Tibial nerve (tissue), 4 donors: Measurements from ENCODE around the gene CAMSAP2. TPM values are rescaled to one million over a fixed set of nuclear protein-coding genes. Genes with fewer than 3 reads are reported as not detected.

Experiments used
- DNase-seq, 2 donors: peaks; one replicate each; pipeline ENCODE4 v3.0.0-alpha.2; 2019; ENCODE audit warnings: low spot score in 2 of 2
- H3K27ac ChIP-seq, 4 donors: fragments of 200-600 bp; sonication (generic) in 3 of 4; one replicate each; pipeline ENCODE4 v1.5.1; 2017 to 2019; ENCODE audit warnings: mild to moderate bottlenecking in 1 of 4
- H3K27me3 ChIP-seq, 2 donors: fragments of 200-600 bp; sonication (generic) in 1 of 2; one replicate each; pipeline versions ENCODE4 v1.5.1 to v1.6.0; 2017 to 2019
- H3K36me3 ChIP-seq, 3 donors: fragments of 200-600 bp; sonication (generic); one replicate each; pipeline ENCODE4 v1.5.1; 2018 to 2019
- H3K4me1 ChIP-seq, 4 donors: fragments of 200-600 bp; sonication (generic) in 3 of 4; one replicate each; pipeline ENCODE4 v1.5.1; 2017 to 2019
- H3K4me3 ChIP-seq, 4 donors: fragments of 200-600 bp; sonication (generic) in 3 of 4; one replicate each; pipeline ENCODE4 v1.5.1; 2017 to 2019; ENCODE audit warnings: mild to moderate bottlenecking in 1 of 4, moderate library complexity in 1 of 4
- H3K9me3 ChIP-seq, 4 donors: fragments of 200-600 bp; sonication (generic) in 3 of 4; one replicate each; pipeline ENCODE4 v1.5.1; 2017 to 2019
- CTCF ChIP-seq, 5 experiments: fragments of 200-600 bp in 3 of 5; fragments of 450-650 bp in 2 of 5; sonication (generic) in 3 of 5; IDR thresholded peaks; one replicate each; pipeline ENCODE4 v1.5.1; 2016 to 2019; ENCODE audit warnings: antibody characterized with exemption in 5 of 5, mild to moderate bottlenecking in 3 of 5, moderate library complexity in 2 of 5
- EP300 ChIP-seq, 2 donors: sonication (generic); formaldehyde crosslinking; IDR thresholded peaks; one replicate each; pipeline ENCODE4 v1.6.1; 2017; ENCODE audit warnings: antibody characterized with exemption in 2 of 2, mild to moderate bottlenecking in 1 of 2
- POLR2A ChIP-seq, 2 donors: fragments of 450-650 bp; IDR thresholded peaks; one replicate each; pipeline ENCODE4 v1.6.1; 2017; ENCODE audit warnings: antibody characterized with exemption in 2 of 2, mild to moderate bottlenecking in 2 of 2, moderate library complexity in 2 of 2
- WGBS, 2 donors: methylation state at CpG; one replicate each; pipeline ENCODE4 v1.1.5; 2018; 5-methylcytosine and 5-hydroxymethylcytosine counted together
- total RNA-seq, 4 donors: library from RNA; depleted of rRNA; stranded (reverse); fragments of >200 nt; gene quantifications; one replicate each; pipeline ENCODE4 v1.1.0, GENCODE V29; 2016

CAMSAP2 gene
- total RNA-seq, 4 donors from 2014 or later = 27.3 to 38.9 (median 31.6) TPM

- no peak overlapping the region for H3K27ac ChIP-seq
- DNase-seq = no peak
- H3K4me1 ChIP-seq = no peaks in the 10 kb centered on the region
- no peaks in the 10 kb centered on the region for H3K9me3 ChIP-seq
- H3K27me3 ChIP-seq = no peaks in the 10 kb centered on the region
- WGBS, 2 donors = 56 to 77% methylated on average over 3 of the region's 3 CpGs
- H3K36me3 ChIP-seq = no peaks in the 10 kb centered on the region
- TF ChIP-seq EP300 (IDR thresholded peaks at IDR 0.05) = no peak
- TF ChIP-seq POLR2A (IDR thresholded peaks at IDR 0.05) = no peak
- no peak for TF ChIP-seq CTCF (IDR thresholded peaks at IDR 0.05)
- no peak overlapping the region for H3K4me3 ChIP-seq
These were observed 33.6 kb upstream of the CAMSAP2 start for GRCh38 chr1:200704986-200705500.

- Histone ChIP-seq H3K27me3 (no peaks in the 10 kb centered on the region), H3K4me3 (no peak overlapping the region), H3K9me3 (no peaks in the 10 kb centered on the region), H3K36me3 (no peaks in the 10 kb centered on the region), H3K4me1 (no peaks in the 10 kb centered on the region), H3K27ac (no peak overlapping the region)
- no peak for TF ChIP-seq CTCF (IDR thresholded peaks at IDR 0.05)
- no peak for TF ChIP-seq POLR2A (IDR thresholded peaks at IDR 0.05)
- no peak for TF ChIP-seq EP300 (IDR thresholded peaks at IDR 0.05)
- 76 to 77% methylated on average over 4 of the region's 4 CpGs for WGBS, 2 donors
- no peak for DNase-seq
These were observed 32.4 kb upstream of the CAMSAP2 start for GRCh38 chr1:200706111-200706814.

- H3K4me1 ChIP-seq = no peaks in the 10 kb centered on the region
- TF ChIP-seq CTCF (IDR thresholded peaks at IDR 0.05) (no peak), EP300 (IDR thresholded peaks at IDR 0.05) (no peak), POLR2A (IDR thresholded peaks at IDR 0.05) (no peak)
- DNase-seq = no peak
- WGBS, 2 donors = 93% methylated on average over 5 of the region's 5 CpGs
- H3K36me3 ChIP-seq = no peaks in the 10 kb centered on the region
- H3K27ac ChIP-seq = no peak overlapping the region
- H3K27me3 ChIP-seq = no peaks in the 10 kb centered on the region
- H3K4me3 ChIP-seq = no peak overlapping the region
- no peaks in the 10 kb centered on the region for H3K9me3 ChIP-seq
These were observed 31.6 kb upstream of the CAMSAP2 start for GRCh38 chr1:200707116-200707515.

- no peak for DNase-seq
- Histone ChIP-seq H3K9me3 (no peaks in the 10 kb centered on the region), H3K27me3 (no peaks in the 10 kb centered on the region), H3K36me3 (no peaks in the 10 kb centered on the region), H3K27ac (no peak overlapping the region), H3K4me1 (no peaks in the 10 kb centered on the region), H3K4me3 (no peak overlapping the region)
- TF ChIP-seq POLR2A (IDR thresholded peaks at IDR 0.05) (no peak), CTCF (IDR thresholded peaks at IDR 0.05) (no peak), EP300 (IDR thresholded peaks at IDR 0.05) (no peak)
These were observed 30.5 kb upstream of the CAMSAP2 start for GRCh38 chr1:200708161-200708560.

- Histone ChIP-seq H3K4me1 (no peaks in the 10 kb centered on the region), H3K4me3 (no peak overlapping the region), H3K27me3 (no peaks in the 10 kb centered on the region), H3K9me3 (no peaks in the 10 kb centered on the region), H3K27ac (no peak overlapping the region), H3K36me3 (no peaks in the 10 kb centered on the region)
- no peak for DNase-seq
- no peak for TF ChIP-seq CTCF (IDR thresholded peaks at IDR 0.05)
- no peak for TF ChIP-seq EP300 (IDR thresholded peaks at IDR 0.05)
- TF ChIP-seq POLR2A (IDR thresholded peaks at IDR 0.05) = no peak
- WGBS, 2 donors = 85 to 91% methylated on average over 1 of the region's 1 CpG
These were observed 29.9 kb upstream of the CAMSAP2 start for GRCh38 chr1:200708769-200709168.
